ENCODE results near the gene ADAP1.
"Not testable (repeated sequence)": the region's sequence is repeated elsewhere in the genome, so short reads cannot be mapped to it uniquely, and the experiment has no call there.

The ADAP1 gene

DNA sequence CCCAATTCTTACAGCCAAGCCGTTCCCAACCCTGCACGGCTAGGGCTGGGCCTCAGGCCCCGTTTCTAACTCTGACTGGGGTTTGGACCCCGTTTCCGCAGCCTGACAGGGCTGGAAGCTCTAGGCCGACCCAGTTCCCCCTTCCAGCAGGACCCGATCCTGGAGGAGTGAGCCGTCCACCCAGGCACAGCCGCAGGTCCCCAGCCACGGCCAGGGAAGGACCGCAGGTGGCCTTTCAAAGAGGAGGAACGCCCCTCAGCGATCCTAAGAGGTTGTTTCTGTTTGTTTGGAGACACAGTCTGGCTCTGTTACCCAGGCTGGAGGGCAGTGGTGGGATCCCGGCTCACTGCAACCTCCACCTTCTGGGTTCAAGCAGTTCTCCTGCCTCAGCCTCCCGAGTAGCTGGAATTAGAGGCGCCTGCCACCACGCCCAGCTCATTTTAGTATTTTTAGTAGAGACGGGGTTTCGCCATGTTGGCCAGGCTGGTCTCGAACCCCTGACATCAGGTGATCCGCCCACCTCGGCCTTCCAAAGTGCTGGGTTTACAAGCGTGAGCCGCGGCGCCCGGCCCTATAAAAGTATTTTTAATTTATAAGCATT lies 78.9 kb downstream of the ADAP1 start:
- no peak for DNase-seq

DNA sequence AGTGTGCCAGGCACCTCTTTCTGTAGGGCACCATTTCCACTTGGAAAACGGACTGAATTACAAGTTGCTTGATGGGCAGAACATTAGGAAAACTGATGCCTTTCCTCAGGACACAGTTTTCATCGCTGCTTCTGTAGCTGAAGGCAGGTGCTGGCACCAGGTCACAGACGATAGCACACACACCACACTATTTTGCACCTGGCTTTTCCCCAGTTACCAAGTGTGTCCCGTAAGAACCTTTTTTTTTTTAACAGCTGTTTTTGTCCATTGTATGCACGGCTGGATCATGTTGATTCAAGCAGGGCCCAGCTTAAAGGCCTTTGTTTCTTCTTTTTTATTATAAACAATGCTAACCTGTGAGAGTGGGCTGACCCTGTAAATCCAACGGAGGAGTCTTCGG lies 79.4 kb downstream of the ADAP1 start:
- DNase-seq = no peak

DNA sequence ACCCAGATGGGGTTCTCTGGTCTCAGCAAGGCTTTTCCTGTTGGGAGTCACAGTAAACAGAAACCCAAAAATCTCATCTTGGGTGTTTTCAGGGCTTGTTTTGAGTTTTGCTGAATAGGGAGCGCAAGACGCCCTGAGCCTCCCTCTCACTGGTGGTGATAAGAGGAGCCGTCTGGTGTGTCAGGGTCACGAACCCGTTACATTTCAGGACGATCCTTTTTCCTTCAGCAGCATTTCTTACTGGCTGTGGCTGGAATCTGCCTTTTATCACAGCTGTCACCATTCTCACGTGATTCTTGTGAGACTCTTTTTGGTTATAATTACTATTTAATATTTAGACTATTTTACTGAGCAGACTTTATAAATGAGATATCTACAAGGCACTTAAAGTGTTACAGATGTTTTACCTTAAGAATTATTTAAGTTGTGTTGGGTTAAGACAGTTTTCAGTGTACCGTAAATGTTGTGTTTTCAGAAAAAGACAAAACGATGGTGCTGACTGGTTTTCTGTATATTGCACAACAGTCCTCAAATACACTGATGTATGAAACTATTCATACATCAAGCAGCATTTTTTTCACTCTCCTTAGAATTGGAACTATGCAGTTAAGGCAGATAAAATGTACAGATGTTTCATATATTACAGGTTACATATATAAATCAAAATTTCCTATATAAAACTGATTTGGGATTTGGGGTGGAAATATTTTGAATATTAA lies 80.3 kb downstream of the ADAP1 start:
- no peak for DNase-seq

DNA sequence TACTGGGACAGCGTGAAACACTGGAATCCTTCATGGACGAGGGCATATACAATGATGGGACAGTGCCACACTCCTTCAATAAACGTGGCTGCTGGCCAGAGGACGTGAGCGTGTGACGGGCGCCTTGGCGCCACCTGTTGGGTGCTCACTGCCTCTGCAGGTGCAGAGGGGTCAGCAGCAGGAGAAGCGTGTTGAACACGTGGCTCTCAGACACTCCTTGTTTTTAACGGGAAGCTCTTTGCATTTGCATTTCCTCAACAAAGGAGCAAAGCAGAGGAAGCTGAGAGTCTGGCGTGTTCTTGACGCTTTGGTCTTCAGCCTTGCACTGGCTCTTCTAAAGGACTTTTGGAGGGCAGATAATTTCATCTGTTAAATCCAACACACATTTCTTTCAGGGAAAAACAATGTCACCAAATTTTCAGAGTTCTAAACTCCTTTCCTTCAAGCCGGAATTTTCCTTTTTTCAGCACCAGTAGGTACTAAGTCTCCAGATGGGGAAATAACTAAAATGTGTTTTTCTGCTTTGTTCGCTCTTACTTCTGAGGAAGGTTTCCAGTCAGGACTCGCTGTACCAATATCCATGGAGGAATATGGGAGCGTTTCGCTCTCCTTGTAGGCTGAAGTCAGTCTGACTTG lies 81.0 kb downstream of the ADAP1 start:
- DNase-seq = peak; percentile 73

DNA sequence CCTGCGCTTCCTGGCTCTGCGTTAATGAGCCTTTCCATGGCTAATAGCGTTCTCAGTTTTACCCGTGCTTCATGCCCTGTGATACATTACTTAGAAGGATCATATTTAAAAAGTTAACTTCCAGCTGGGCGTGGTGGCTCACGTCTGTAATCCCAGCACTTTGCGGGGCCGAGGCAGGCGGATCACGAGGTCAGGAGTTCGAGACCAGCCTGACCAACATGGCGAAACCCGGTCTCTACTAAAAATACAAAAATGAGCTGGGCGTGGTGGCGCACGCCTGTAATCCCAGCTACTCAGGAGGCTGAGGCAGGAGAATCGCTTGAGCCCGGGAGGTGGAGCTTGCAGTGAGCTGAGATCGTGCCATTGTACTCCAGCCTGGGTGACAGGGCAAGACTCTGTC lies 81.8 kb downstream of the ADAP1 start:
- DNase-seq = not testable (repeated sequence)

DNA sequence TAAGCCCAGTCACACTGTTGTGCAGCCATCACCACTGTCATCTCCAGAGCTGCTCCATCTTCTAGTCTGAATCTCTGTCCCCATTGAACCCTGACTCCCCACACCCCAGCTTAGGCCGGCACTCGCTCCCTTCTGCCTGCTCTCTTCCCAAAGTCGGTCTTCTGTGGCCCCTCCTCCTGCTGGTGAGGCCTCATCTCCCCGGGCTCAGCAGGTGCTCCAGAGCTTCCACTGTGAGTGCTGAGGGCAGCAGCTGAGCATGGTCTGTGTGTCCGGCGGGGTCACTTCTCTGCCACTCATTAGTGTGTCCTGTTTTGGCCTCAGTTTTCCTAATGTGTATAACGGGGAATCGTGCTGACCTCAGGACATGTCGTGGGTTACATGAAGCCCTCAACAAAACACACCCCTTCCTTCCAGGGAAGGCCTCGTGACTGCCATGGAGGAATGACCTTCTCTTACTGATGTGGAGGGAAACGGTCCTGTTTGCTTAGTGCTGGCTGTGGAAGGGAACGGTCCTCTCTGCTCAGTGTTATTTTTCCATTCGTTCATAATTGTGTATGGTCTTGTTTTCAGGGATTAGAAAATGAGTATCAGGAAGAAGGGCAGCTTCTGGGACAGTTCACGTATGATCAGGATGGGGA lies 82.5 kb downstream of the ADAP1 start:
- DNase-seq = no peak

DNA sequence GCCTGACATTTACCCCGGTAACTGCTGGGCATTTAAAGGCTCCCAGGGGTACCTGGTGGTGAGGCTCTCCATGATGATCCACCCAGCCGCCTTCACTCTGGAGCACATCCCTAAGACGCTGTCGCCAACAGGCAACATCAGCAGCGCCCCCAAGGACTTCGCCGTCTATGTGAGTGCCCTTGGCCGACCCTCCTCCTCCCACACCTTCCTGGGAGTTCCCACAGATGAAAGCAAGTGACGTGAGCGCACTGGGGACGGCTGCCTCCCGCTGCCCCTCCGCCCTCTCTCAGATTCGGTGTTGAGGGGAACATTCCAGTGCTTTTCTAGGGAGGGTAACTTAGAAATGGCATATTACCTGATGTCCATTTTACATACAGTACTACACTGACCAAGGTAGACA lies 85.1 kb downstream of the ADAP1 start:
- no peak for DNase-seq

DNA sequence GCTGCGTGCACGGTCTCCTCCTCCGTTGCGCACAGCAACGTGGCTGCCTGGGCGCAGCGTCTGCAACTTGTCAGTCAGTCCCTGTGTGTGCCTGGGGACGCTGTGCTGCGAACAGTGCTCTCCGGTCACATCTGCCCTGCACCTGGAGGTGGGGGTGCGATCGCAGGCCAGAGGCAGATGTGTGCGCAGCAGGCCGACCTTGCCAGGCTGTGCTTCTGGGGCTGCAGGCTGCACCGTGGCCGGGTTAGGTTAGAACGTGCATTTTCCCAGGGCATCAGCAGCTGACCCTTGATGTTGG lies 86.3 kb downstream of the ADAP1 start:
- no peak for DNase-seq

DNA sequence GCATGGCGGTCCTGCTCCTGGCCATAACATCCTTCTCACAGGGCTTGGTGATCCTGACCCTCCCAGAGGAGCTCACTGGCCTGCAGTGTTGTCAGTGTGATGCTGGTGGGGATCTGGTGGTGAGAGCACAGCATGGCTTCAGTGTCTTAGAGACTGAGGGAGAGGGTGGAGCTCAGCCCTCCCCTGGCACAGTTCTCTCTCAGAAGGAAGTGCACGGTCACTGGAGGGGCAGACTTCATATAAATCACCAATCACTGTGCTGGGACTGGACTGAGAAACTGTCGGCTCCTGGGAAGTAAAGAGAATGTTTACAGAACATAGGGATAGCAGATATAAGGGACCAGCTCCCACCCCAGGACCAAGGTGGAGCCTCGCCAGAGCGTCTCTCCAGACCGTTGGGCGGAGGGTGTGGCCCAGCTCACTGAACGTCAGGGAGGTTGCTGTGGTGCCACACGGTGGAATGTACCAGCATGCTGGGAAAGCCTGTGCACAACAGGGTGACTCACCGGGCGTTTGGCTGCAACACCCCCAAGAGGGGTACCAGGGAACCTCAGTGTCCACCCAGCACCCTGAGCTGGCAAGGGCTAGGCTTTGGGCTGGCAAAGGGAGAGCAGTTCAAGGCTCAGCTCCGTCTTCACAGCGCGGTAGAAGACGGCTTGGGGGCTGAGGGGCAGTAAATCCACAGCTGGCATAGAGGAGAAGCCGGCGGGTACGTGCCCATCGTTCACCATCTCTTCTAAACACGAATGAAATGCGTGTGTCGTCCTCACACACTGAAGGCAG lies 86.9 kb downstream of the ADAP1 start:
- DNase-seq = peak; percentile 30

DNA sequence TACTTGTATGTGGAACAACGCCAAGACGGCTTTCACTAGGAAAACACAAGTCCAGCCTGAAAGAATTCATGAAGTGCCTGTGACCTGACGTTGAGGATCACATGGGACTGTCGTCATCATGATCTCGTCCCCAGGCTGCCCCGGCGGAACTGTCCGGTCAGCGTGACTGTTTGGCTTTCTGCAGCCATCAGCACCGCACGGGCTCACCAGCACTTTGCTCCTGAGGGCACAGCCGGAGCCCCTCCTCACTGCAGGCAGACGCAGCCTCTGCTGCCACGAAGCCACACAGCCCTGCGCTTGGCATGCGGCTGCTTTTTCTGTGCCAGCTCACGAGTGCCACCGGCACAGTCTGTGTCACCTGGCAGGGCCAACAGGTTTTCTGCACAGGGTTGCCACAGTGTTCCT lies 87.5 kb downstream of the ADAP1 start:
- peak; percentile 66 for DNase-seq

DNA sequence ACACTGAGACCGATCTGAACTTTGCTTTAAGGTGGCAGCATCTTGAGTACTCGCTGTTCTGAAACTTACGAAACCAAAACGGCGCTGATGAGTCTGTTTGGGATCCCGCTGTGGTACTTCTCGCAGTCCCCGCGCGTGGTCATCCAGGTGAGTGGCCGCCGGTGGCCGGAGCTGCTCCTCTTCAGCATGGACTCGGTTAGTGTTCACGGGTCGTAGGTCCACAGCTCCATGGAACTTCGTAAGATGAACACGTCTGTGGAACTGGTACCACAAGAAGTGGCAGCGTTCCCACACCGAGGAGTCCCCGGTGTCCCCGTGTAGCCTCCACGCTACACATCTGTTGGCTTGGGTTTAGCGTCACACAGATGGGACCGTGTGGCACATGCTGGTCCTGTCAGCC lies 88.6 kb downstream of the ADAP1 start:
- no peak for DNase-seq

DNA sequence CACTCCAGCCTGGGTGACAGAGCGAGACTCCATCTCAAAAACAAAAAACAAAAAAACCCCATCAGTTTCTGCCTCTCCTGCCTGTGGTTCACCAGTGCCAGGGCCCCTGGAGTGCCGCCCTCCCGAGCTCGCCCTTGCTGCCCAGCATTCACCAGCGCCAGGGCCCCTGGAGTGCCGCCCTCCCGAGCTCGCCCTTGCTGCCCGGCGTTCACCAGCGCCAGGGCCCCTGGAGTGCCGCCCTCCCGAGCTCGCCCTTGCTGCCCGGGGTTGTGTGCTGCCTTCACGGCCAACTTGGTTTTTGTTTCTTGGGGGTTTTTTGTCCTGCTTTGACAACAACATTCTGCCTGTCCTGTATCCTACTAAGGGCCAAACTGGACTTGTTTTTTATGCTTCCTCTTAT lies 91.4 kb downstream of the ADAP1 start:
- no peak for DNase-seq

DNA sequence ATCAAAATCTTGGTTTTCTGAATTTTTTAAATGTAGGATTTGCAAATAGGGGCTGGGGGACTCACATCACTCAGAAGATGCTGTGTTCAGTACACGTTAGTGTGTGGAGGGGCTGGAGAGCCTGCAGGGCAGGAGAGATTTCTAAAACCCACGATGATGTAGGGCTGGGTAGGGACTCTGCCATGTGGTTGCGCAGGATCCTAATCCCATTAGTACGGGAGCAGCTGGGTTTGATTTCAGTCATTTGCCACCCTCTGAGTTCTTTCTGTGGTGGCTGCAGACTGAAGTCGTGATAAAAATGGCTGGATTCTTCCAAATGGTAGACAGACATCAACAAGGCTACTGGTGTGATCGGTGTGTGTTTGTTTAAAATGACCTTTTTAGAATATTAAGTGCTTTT lies 92.3 kb downstream of the ADAP1 start:
- no peak for DNase-seq

DNA sequence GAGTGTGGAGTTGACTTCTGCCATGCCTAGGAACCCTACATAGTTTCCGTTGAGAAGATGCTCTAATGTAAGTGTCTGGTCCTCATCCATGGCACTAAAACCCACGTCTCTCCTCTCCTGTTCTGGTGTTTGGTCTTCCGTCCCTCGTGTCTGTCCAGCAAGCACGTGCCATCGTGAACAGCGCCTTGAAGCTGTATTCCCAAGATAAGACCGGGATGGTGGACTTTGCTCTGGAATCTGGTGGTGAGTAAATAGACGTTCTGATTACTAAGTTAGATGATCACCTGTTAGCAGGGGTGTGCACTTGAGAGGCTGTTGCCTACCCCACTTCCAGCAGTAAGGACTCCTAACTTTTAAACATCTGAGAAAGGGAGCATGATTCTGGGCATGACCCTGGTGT lies 93.3 kb downstream of the ADAP1 start:
- DNase-seq = no peak

DNA sequence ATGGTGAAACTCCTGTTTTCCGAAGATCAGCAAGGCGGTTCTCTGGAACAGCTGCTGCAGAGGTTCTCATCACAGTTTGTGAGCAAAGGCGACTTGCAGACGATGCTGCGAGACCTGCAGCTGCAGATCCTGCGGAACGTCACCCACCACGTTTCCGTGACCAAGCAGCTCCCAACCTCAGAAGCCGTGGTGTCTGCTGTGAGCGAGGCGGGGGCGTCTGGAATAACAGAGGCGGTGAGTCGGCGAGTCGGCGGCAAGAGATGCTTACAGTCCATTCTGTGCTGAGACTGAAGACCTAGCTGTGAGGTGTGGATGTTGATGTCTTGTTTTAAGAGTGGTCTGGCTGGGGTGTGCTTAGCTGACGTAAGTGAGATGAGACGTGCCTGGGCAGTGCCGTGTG lies 94.3 kb downstream of the ADAP1 start:
- DNase-seq = no peak

DNA sequence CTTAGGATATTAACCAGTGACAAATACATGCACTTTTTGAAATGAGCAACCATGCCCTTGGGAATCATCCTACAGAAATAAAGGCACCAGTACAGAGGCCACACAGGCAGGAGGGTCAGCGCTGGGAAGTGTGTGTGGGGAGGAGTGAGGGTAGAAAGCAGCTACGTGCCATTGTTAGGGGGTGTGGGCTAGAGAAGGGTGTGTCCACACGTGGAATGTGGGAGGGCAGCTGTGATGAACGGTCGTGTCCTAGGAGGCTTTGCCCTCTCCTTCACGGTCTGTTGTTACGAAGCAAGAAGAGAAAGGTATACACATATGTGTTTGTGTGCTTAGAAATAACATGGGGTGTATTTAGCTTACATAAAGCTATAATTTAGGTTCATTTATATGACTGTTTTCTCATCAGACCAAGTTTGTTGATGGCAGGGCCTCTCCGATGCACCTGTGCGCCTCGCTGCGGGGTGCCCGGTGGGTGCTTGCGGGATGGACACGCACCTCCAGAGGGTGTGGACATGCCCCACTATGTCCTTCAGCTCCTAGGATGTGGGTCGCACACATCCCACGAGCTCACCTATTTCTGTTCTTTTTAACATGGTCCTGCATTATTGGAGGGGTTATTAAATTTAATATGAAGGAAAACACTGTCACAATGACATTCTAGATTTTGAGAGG lies 95.0 kb downstream of the ADAP1 start:
- no peak for DNase-seq

DNA sequence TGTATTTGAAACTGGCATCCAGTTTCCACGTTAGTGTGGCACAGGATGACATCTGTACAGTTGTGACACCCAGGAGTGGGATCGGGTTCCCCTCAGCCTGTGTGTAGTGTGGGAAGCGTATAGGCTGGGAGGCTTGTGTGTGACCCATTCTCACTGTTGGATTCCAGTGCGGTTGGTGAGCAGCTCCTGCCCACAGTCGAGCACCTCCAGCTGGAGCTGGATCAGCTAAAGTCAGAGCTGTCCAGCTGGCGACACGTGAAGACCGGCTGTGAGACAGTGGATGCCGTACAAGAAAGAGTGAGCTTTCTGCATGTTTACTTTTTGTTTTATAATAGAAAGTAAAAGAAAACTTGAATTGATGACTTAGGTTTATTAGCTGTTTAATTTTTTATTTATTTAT lies 96.8 kb downstream of the ADAP1 start:
- no peak for DNase-seq

DNA sequence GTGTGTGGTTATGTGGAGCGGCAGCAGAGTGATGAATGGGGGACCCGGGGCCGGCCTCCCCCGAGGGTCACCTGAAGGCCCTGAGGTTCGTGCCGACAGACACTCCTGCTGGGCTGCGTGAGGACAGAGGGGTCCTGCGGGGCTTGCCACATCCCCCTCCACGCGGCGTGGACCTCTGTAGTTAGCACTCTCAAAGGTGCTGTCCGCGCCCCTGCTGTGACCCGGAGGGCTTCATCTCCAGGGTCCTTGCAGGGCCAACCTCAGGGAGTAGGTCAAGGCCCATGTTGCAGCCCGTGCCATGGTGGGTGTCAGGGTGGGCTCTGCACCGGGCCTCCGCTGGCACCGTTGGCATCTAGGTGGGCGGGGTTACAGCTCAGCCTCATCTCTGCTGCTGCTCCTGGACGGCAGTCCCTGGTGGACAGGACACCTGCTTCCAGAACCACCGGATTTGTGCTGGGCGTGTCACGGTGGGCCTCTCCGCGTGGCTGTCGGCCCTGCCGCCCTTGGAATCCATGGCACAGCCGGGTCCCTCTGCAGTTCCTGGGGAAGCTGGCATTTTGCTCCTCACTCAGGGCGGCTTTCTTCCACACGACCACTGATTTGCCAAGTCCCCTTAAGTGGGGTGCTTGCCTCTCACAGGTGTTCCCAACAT lies 97.9 kb downstream of the ADAP1 start:
- no peak for DNase-seq

DNA sequence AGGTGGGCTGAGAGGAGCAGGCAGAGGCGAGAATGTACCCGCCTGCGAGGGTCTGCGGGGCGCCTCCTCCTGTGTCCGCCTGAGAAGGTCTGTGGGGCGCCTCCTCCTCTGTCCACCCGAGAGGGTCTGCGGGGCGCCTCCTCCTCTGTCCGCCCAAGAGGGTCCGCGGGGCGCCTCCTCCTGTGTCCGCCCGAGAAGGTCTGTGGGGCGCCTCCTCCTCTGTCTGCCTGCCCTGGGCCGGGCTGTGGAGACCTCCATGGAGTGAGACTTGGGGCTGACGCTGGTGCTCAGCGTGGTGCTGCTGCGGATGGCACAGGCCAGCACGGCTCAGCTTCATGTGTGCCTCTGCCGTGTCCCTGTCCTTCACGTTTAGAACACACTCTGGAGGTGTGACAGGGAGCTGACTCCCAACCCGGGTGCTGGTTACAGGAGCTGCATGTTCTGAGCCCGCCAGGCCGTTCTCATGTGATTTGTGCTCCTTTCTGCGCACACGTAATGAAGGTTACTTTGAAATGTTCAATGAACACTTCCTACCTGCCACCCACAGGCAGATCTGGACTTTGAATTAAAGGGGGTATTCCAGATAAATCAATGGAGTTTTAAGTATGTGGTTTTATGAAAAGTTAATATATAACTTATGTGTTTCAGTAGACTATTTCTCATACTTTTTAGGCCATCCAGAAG lies 98.7 kb downstream of the ADAP1 start:
- no peak for DNase-seq

DNA sequence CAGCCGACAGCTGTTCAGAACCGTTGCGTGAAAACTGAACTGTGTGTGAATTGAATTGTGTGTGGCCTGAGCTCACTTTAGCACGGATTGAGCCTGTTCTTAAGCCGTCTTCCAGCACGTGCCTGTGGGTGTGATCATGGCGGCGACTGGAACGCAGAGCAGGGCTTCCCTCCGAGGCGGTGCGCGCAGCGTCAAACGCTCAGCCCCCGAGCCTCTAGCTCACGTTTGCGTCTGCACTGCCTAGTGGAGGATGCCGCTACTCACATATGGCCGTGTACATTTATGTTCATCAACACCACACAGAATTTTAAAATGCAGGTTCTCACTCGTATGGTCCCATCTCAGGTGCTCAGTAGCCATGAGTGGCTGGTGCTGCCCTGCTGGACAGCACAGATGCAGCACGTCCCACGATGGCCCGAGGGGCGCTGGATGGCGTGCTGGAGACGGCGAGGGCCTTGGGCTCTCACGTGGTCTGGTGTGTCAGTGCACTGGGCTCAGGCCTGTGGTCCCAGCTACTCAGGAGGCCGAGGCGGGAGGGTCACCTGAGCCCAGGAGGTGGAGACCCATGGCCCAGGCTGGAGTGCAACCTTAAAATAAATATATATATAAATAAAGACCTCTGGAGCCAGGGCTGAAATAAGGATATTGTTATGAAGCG lies 100.2 kb downstream of the ADAP1 start:
- no peak for DNase-seq

Data from HCEC 1CT (cell line).